NCI-H446 treated with DMSO at 0.1 percent for 48 hours (cell line): ENCODE results near the gene WDR7.

ENCODE experiments used
- DNase-seq: peaks from one replicate; lab custom pipeline; 2025; lab: John Stamatoyannopoulos, UW

Gene WDR7

DNA sequence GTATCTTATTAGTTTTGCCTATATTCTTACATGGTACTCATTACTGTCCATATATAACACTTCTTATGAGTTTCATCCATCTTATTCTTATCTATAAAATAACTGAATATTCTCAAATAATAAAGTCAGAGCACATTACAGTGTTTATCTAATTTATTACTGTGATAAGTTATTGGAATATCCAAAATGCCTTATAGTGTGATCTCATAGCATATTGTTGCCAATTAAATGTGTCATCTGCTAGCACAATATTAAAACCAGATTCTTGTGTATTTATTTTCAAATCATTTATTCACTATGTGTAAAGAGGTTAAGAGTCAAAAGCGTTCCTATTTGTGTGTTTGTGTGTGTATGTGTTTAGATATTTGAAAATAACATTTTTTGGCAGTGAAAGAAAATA is 151.9 kb downstream of the WDR7 start:
- DNase-seq = no peak

DNA sequence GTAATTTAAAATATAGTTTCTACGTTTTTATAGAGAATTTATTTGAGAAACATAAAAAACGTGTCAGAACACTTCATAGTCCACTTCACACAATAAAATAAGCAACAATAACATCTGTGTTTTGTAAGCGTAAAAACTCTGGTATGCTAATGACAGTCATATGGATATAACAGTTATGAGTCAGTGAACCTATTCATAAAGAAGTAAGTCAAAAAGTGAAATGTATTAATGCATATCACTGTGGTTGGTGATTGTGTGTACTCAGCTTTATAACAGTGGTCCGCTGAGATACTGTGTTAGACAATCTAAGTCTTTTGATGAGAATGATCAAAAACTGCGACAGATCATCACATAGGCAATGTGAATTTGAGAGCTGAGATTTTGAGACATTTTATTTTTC is 153.2 kb downstream of the WDR7 start:
- DNase-seq = no peak

DNA sequence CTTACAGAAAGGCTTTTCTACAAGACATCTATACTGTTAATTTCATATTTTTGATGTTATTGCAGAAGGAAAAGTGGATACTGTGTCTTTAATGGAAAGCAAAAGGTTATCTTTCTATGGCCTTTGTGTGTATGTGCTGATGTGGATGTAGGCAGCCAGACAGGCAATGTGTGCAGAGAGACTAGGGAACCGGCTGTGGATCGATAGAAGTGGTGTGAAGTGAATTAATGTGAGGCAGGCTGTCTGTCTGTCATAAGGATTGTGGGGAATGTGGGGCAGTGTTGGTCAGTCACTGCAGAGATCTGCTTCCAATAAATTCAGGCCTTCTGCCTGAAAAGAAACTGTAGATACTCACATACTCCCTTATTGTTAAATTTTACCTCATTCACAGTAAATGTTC is 156.7 kb downstream of the WDR7 start:
- no peak for DNase-seq

DNA sequence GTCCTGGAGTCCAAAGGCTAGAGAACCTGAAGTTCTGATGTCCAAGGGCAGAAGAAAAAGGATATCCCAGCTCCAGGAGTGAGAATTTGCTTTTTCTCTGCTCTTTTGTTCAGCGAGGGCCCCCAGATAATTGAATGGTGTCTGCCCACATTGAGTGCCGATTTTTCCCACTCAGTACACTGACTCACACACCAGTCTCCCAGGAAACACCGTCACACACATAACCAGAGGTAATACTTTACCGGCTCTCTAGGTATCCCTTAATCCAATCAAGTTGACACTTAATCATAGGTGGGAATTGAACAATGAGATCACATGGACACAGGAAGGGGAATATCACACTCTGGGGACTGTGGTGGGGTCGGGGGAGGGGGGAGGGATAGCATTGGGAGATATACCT is 161.5 kb downstream of the WDR7 start:
- DNase-seq = no peak

DNA sequence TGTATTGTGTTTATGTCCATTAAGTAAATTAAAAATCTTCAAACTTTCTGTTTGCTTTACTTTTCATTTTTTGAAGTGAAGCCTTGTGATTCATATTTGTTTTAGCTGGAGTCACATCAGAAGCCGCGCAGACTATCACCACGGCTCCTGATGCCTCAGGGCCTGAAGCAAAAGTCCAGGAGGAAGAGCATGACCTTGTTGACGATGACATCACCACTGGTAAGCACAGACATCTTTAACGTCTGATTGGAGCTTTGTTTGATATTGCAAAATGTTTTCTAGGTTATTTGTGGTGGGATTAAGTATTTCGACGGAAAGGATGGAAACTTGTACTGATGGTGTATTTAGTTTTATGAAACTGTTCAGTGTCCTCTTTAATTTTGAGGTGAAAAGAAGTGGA is 164.8 kb downstream of the WDR7 start:
- DNase-seq = no peak

DNA sequence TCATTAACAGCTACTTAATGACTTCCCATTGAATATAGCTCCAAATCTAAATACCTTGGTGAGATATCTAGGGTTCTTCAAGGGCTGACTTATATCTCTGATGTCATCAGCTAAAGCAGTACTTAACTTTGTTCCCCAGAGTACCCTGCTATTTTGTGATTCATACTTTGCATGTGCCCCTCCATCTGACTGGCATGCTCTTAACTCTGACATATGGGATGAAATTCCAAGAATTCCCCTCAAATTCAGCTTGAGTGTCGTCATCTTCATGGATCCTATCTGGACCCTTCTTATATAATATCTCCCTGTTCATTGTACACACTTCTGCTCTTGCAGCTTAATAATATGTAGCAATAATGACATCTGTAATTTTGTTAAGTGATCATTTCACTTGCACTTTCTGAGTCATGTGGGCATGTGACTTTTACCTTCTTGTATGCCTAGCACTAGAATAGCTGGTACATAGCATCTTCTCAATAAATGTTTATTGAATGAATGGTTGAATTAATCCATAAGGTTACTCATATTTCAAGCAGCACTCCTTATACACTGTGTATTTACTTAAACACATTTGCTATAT is 172.9 kb downstream of the WDR7 start:
- no peak for DNase-seq

DNA sequence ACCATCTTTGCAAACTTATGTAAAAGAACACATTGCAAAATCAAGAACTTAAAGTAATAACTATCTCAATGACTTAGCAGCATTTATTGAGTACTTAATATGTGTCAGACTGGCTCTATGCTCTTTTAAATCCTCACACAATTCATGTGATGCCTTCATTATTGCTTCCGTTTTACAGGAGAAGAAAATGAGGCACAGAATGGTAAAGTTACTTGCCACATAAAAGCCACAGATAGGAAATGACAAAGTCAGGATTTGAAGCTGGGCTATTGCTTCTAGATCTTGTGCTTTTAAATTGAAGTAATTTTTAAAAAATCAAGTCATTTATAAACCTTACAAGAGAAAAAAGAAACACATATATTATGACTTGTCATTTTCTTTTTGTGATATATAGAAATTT is 174.2 kb downstream of the WDR7 start:
- DNase-seq = no peak

DNA sequence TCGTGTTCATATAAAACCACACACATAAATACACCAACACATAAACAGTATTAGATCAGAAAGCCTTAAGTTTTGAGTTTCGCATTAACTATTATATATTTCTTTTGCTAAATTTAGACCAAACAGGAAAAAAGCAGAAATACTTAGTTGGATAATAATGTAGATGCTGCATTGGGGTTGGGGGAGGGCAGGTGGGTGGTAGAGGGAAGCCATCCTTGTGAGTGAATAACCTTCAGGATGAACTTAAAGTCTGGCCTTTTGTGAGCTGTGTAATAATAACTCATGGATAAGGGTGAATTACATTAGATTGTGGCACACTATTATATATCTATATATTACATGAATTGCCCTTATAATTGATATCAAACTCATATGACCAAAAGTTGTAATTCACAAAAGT is 174.7 kb downstream of the WDR7 start:
- DNase-seq = no peak

DNA sequence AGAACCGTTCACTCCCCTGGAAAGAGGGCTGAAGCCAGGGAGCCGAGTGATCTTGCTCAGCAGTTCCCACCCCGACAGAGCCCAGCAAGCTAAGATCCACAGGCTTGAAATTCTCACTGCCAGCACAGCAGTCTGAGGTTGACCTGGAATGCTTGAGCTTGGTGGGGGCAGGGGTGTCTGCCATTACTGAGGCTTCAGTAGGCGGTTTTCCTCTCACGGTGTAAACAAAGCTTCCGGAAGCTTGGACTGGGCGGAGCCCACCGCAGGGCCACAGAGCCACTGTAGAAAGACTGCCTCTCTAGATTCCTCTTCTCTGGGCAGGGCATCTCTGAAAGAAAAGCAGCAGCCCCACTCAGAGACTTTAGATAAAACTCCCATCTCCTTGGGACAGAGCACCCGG is 180.8 kb downstream of the WDR7 start:
- DNase-seq = no peak

DNA sequence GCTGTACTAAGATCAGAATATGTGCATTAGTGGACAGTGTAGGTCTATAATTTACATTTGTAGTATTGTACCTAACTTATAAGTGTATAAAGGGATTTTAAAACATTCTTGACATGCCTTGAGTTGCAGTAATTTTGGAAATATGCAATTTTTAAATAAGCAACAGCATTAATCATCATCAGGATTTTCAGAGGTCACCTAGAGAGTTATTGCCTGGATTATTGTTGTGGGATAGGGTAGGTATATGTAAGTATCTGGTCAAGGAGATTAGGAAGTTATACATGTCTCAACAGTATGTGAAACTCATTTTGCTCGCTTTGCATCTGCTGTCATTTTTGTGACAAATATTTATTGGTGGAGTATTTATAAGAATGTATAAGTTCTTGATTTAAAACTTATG is 184.2 kb downstream of the WDR7 start:
- DNase-seq = no peak

DNA sequence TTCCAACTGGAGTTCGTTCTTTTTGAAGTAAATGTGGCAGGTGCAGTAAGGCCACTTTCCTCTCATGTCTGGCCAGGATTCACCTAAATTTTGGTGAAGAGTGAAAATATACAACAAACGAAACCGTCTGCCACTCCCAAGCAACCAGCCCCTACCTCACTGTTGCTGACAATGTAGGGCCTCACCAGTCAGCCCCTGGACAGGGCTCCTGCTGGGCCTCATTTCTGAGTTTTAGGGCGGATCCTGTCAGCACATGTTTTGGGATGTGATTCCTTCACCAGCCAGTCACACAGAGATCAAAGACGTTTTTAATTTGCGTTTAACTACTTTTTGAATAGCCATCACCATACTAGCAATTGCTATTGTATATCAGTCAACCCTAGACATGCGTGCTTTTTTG is 185.0 kb downstream of the WDR7 start:
- DNase-seq = no peak

DNA sequence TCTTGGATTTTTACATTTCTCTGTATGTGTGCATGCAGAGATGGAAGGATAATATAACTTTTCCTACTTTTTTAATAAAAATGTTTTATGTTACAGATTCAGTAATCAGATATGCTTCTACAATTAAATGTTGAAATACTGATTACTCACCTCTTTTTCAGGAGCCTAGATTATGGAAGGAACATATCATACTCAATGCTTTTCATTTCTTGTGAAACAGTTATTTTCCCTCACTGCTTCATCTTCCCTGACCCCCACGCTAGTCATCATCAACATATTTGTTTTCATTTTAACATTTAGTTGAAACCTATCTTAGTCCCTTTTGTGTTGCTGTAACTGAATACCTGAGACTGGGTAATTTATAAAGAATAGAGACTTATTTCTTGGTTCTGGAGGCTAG is 190.7 kb downstream of the WDR7 start:
- no peak for DNase-seq

DNA sequence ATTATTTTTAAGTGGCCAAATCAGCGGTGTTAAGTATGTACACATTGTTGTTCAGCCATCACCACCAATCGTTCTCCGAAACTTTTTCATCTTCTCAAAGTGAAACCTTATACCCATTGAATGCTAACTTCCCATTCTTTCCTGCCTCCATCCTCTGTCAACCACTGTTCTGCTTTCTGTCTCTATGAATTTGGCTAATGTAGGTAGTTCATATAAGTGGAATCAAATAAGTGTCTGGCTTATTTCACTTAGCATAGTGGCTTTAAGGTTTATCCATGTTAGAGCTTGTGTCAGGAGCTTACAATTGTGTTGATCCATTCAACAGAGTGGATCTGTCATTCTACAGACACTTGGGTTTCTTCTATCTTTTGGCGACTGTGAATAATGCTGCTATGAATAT is 192.1 kb downstream of the WDR7 start:
- no peak for DNase-seq

DNA sequence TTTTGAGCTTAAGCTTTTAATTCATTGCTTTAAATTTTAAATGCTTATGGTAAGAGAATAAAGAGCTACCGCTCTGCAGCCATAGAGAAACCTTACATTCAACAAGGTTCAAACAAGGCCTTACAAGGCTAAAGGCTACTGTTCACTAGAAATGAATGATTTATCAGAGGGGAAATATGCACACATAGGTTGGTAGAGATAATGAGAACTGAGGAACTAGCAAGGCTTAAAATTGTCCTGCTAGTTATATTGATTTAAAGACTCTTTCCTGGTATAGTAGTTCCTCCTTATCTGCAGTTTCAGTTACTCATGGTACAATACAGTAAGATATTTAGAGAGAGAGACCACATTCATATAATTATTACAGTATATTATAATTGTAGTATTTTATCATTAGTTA is 193.4 kb downstream of the WDR7 start:
- DNase-seq = no peak

DNA sequence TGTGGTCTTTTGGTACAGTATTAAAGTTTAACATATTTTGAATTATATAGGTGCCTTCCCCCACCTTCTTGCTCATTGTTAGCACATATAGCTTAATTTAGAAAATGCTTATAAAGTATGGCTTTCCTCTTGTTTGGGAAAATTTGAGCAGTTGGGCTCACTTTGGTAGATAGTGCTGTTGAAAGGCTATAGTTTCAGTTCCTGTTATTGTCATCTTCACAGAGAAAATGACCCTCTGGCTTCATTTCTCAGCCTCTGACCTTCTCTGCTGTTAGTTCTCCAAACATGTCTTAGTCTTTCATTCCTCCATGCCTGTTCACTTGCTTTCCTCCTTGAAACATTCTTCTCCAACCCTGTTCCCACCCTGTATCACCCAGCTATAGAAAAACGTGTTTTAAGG is 200.6 kb downstream of the WDR7 start:
- DNase-seq = no peak

DNA sequence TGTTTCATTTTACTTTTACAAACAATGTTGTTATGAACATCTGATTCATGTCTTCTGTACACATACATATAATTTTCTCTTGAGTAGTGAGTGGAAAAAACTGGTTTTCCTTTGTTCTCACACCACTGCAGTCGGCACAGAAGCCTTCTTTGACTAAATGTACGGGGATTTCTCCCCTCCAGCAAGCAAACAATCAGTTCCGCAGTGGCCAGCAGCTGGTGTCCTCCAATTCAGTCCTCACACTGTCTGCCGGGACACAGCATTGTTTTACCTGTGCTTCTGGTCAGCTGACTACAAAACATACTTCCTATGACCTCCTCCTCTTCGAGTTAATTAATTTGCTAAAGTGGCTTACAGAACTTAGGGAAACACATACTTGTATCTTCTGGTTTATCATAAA is 202.8 kb downstream of the WDR7 start:
- no peak for DNase-seq

DNA sequence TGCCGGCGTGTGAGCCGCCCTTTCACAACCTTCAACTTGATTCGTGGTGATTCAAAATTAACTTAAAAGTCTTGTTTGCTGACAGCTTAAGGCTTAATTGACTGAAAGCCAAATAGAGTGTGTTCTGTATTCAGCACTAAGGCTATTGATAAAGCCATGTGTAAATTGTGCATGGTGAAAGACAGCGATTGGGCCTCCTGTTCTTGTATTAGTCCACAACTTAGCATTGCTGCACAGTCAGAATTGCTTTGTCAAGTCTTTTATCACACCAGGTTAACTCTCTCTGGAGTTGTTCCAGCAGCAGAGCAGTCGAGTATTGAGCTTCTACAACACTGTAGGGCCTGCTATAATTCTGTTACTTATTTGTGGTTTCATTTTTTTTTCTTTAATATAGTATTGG is 210.1 kb downstream of the WDR7 start:
- DNase-seq = no peak

DNA sequence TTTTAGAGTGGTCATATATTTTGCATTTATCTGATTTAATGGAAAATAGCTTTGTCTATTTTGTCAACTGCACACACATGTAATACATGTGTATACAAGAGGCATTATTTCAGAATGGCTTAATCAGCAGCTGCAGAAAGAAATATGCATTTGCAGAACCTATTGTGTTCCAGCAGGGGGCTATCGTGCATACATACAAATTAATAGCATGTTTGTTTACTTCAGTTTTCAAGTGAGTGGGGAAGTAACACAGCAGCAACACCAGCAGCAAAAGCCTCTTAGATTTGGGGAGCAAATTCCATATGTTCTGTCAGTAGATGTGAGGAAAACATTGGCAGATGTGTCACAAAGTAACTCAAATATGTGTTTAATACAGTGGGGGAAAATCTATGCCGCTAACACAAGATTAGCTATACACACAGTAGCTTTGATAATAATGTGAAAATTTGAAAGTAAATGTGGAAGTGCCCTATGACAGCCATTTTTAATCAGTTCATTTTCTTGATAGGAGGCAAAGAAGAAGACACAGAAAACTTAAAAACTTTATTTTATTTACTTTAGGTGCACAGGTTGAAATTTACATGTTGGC is 218.1 kb downstream of the WDR7 start:
- peak; percentile 67 for DNase-seq

DNA sequence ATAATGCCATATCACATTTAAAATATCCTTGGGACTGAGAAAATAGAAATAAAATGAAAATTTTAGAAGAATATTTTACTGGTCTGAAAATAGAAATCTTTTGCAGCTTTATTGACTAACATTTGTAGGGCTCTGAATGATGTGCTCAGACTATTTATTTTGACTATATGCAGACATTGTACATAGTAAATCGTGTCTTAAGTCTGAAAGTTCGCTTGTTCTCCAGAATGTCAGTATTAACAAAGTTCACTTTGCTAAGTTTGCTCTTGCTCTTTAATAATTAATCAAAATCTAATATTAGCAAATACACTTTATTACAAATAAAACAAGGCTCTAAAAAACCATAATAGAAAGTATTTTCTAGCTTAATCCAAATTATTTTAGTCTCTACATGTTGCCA is 219.8 kb downstream of the WDR7 start:
- no peak for DNase-seq

DNA sequence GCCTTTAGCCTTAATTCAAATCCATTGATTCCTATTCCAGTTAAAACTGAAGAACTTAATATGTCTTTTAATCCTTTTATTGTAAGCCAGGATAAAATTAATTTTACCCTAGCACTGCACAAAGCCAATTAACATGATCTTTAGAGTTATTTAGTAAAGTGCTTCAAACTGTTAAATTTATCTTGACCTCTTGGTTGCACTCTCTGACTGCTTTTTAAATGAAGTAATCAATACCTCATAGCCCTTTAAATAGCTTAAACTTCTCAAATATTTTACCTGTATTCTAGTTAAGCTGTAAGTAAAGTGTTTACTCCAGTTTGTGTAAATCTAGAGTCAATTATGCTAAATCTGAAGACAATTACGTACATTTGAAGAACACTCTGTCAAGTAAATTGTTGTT is 221.0 kb downstream of the WDR7 start:
- DNase-seq = no peak

DNA sequence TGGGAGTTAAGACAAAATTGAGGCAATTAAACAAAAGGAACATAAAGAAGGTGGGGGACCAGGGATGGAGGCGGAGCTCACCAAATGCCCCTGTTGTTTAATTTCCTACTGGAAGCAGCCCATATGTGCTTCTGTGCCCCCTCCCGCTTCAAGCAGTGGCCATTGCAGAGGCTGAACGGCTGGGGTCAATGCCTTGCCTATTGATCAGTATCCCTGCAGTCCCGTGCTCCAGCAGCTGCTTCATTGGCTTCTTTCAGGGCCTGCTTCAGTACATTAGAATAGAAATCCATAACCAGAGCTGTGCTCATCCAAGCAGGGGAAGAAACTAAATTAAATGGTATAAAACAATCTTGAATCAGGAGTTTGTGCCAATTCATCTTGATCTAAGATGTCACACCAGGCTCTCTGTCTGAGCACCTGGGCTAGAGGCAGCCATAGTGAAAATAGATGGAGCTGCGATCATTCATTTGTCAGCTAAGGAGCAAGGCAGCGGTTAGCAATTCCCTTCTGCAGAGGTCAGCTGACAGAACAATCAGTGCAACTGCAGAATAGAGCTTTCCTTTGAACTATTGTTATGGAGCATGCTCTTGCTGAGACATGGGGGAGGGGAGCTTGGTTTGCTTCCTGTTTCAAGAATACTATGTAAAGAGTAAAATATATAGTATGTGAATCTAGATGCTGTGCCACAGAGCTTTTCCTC is 222.4 kb downstream of the WDR7 start:
- no peak for DNase-seq

DNA sequence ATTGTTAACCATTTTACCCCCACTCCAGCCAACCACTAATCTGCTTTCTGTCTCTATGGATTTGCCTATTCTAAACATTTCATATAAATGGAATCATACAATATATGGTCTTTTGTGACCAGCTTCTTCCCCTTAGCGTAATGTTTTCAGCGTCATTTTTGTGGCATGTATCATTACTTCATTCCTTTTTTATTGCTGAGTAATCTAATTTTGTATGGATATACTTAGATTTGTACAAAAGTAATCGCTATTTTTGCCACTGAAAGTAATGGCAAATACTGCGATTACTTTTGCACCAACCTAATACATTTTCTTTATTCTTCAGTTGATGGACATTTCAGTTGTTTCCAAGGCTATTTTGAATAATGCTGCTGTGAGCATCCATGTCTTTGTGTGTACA is 227.6 kb downstream of the WDR7 start:
- no peak for DNase-seq

DNA sequence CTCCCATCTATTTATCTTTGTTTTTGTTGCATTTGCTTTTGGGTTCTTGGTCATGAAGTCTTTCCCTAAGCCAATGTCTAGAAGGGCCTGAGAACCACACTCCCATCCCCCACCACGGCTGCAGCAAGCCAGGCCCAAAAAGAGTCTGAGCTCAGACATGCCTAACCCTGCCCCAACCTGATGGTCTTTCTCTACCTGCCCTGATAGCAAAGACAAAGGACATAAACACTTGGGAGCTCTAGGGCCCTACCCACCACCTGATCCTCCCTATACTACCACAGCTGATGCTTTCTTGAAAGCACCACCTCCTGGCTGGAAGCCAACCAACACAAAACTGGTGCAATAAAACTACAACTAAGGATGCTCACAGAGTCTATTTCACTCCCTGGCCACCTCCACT is 233.4 kb downstream of the WDR7 start:
- no peak for DNase-seq

DNA sequence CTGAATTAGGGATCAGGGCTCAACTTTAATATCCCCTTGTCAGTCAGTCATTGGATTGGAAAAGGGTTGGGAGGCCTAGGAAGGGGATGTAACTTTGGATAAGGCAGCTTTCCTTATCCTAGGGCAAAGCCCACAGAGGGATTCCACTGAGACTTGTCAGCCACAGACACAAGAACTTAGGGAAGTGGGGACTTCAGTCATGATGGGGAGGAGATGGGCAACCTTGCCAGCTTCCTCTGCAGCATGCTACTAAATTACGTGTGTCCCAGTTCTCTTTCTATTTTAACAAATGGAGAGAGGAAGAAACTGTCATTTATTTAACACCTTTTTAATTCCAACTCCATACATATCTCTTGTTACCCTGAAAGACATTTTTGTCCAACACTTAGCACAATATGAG is 237.8 kb downstream of the WDR7 start:
- no peak for DNase-seq
